K562 treated with DMSO at 1 percent for 12 hours (cell line): ENCODE measurements around the gene SCGB1A1. TPM values are rescaled to one million over a fixed set of nuclear protein-coding genes. Genes with fewer than 3 reads are reported as not detected.

Source experiments
- total RNA-seq: library from RNA; unstranded; fragments of 300-600 nt; gene quantifications from 2 replicates; pipeline ENCODE4 v1.2.3, GENCODE V29; 2022; ENCODE audit not compliant: insufficient read depth

The SCGB1A1 gene, protein sequence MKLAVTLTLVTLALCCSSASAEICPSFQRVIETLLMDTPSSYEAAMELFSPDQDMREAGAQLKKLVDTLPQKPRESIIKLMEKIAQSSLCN
- not detected in 2 replicates for total RNA-seq

DNA sequence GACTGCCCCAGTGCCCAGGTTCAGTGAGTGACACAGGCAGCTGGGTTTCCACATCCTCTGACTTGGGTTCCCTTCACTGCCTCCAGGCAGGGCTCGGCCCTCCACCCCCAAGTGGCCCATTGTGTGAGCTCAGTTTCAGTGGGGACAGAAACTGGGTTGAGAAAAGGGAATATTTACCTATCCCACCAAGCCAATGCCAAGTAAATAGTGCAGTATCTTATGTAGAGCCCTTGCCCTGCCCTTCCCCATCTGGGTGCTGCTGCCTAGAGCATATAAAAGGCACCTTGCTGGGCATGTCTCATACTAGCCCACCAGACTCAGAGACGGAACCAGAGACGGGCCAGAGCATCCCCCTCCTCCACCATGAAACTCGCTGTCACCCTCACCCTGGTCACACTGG lies at the start of gene SCGB1A1:
SCGB1A1 (plus strand) TSS at position 301 of the 400 bp plus-strand sequence; CDS start at position 364, 63 bp downstream.

Other genes with a start within 250 kb of the SCGB1A1 start
- gene SCGB1D1, start 228.8 kb upstream of the SCGB1A1 start, total RNA-seq, result not detected in 2 replicates
- gene SCGB2A1, start 210.4 kb upstream of the SCGB1A1 start, total RNA-seq, result not detected in 2 replicates
- gene SCGB1D2, start 176.8 kb upstream of the SCGB1A1 start, total RNA-seq, result not detected in 2 replicates
- not detected in 2 replicates for gene SCGB2A2, start 148.9 kb upstream of the SCGB1A1 start, total RNA-seq
- gene SCGB1D4, start 120.0 kb upstream of the SCGB1A1 start, total RNA-seq, result not detected in 2 replicates
- 18.7 and 26.7 TPM in 2 replicates for gene ASRGL1, start 81.6 kb upstream of the SCGB1A1 start, total RNA-seq
- 12.9 and 42.0 TPM in 2 replicates for gene AHNAK, start 127.8 kb downstream of the SCGB1A1 start, total RNA-seq
- gene EEF1G, start 154.9 kb downstream of the SCGB1A1 start, total RNA-seq, result 3,985 and 3,989 TPM in 2 replicates
- gene TUT1, start 172.5 kb downstream of the SCGB1A1 start, total RNA-seq, result 16.7 and 23.4 TPM in 2 replicates
- 62.1 and 107 TPM in 2 replicates for gene MTA2, start 182.8 kb downstream of the SCGB1A1 start, total RNA-seq
- gene EML3, start 193.7 kb downstream of the SCGB1A1 start, total RNA-seq, result 21.6 and 34.7 TPM in 2 replicates
- 0.81 and 3.0 TPM in 2 replicates for gene ROM1, start 194.2 kb downstream of the SCGB1A1 start, total RNA-seq
- gene B3GAT3, start 203.0 kb downstream of the SCGB1A1 start, total RNA-seq, result 94.9 and 105 TPM in 2 replicates
- 161 and 356 TPM in 2 replicates for gene GANAB, start 227.6 kb downstream of the SCGB1A1 start, total RNA-seq
- 27.2 and 37.6 TPM in 2 replicates for gene INTS5, start 234.3 kb downstream of the SCGB1A1 start, total RNA-seq
- gene C11orf98, start 246.2 kb downstream of the SCGB1A1 start, total RNA-seq, result 157 and 173 TPM in 2 replicates
- gene CSKMT, start 246.3 kb downstream of the SCGB1A1 start, total RNA-seq, result 50.4 and 52.2 TPM in 2 replicates